SH-SY5Y (cell line): ENCODE data around the gene CHRNA4.

ENCODE experiments used
- GATA2 ChIP-seq: IDR thresholded peaks from 2 replicates; pipeline ENCODE4 v1.6.1; 2011; ENCODE audit warnings: mild to moderate bottlenecking, low read depth, low read length
- GATA3 ChIP-seq: IDR thresholded peaks from 2 replicates; pipeline ENCODE4 v1.6.1; 2011; ENCODE audit warnings: low read depth, mild to moderate bottlenecking, low read length, moderate library complexity

- no peak for TF ChIP-seq GATA3
- no peak for TF ChIP-seq GATA2
Observed at GRCh38 chr20:63395723-63396122, 34.6 kb upstream of the CHRNA4 start.
